GM23338 (cell line): ENCODE measurements around the gene SIPA1.

Experiments used
- CREB1 ChIP-seq: fragments of 250-450 bp; sonication (Bioruptor Pico); IDR thresholded peaks from 2 replicates; pipeline ENCODE4 v1.5.0; 2020; ENCODE audit warnings: low read depth, mild to moderate bottlenecking, moderate library complexity
- CTCF ChIP-seq, 2 experiments: fragments of 200-600 bp in 1 of 2; sonication (generic) in 1 of 2; conservative IDR thresholded peaks; 2 replicates each; pipeline versions ENCODE4 v1.5.1 to v1.6.1; 2016 to 2017; ENCODE audit warnings: antibody characterized with exemption in 2 of 2, low read depth in 2 of 2, mild to moderate bottlenecking in 2 of 2, moderate library complexity in 1 of 2
- ETS1 ChIP-seq: IDR thresholded peaks from 2 replicates; pipeline ENCODE4 v1.6.1; 2016; ENCODE audit warnings: antibody characterized with exemption
- EZH2 ChIP-seq: fragments of 200-600 bp; sonication (generic); IDR thresholded peaks from one replicate; pipeline ENCODE4 v1.8.0; 2017; ENCODE audit warnings: antibody characterized with exemption, mild to moderate bottlenecking, low read depth; ENCODE audit not compliant: unreplicated experiment
- EZH2phosphoT487 ChIP-seq: fragments of 200-600 bp; sonication (generic); IDR thresholded peaks from one replicate; pipeline ENCODE4 v1.8.1; 2018; ENCODE audit warnings: antibody characterized with exemption; ENCODE audit not compliant: unreplicated experiment
- JUNB ChIP-seq: IDR thresholded peaks from one replicate; pipeline ENCODE4 v1.6.1; 2016; ENCODE audit warnings: antibody characterized with exemption; ENCODE audit not compliant: unreplicated experiment
- POLR2AphosphoS5 ChIP-seq: IDR thresholded peaks from 2 replicates; pipeline ENCODE4 v1.6.1; 2016; ENCODE audit warnings: antibody characterized with exemption, low read depth
- REST ChIP-seq: IDR thresholded peaks from one replicate; pipeline ENCODE4 v1.6.1; 2018; ENCODE audit warnings: antibody characterized with exemption; ENCODE audit not compliant: unreplicated experiment
- STAT1 ChIP-seq: IDR thresholded peaks from one replicate; pipeline ENCODE4 v1.6.1; 2016; ENCODE audit warnings: antibody characterized with exemption; ENCODE audit not compliant: unreplicated experiment

- TF ChIP-seq EZH2phosphoT487 (no peak), CTCF (conservative IDR thresholded peaks at IDR 0.05; ENCODE audit: low read depth in 2 of 2) (no peak), POLR2AphosphoS5 (no peak), EZH2 (no peak), STAT1 (no peak), REST (no peak), JUNB (no peak), CREB1 (CRISPR knock-in tag) (no peak), ETS1 (no peak)
Measured at GRCh38 chr11:65658174-65659021, 20.5 kb downstream of the SIPA1 start.
